ENCODE data around the gene MAST3.

Gene MAST3

DNA sequence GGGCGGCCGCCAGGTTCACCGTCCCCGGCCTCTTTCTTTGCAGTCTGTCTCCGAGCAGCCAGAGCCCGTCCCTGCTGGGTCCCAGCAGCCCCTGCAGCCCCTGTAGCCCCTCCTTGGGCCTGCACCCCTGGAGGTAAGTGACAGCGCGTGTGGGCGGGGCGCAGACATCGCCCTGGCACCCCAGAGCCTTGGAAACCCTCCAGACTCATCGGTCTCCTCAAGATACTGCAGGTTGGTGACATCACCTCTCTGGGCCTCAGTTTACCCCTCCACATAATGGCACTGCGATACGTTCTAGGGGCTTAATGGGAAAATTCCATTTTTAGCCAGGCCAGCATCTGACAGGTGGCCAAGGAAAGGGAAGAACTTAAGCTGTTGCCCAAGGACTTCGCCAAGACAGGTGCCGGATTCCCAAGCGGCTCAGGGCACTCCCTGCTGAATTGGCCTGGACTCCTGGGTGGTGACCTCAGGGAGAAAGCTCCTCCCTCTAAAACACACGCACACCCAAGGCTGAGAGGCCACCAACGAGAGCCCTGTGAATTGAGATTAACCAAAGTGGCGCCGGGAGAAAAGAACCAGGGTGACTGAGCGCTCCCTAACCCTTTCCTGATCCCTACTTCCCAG is 13.1 kb downstream of the MAST3 start:
- peak overlapping the region; percentile 70 for H3K4me3 ChIP-seq (ENCODE audit: low read depth, low read length)

DNA sequence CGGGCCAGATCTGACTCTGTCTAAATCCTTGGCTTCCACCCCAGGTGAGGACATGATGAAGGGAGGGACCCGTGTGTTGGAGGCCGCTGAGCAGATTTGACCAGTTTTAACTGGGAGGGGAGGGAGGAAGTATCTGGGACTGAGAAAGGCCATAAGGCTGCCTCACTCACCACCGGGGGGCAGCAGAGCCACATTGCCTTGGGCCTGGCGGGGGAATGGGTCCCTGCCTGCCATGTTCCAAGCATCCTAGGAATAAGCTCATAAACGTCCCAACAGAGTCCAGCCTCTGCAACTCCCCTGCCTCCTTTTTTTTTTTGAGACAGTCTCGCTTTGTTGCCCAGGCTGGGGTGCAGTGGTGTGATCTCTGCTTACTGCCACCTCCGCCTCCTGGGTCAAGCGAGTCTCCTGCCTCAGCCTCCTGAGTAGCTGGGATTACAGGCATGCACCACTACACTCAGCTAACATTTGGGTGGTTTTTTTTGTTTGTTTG is 15.5 kb downstream of the MAST3 start:
- H3K4me3 ChIP-seq (ENCODE audit: low read depth, low read length), result no peak overlapping the region

DNA sequence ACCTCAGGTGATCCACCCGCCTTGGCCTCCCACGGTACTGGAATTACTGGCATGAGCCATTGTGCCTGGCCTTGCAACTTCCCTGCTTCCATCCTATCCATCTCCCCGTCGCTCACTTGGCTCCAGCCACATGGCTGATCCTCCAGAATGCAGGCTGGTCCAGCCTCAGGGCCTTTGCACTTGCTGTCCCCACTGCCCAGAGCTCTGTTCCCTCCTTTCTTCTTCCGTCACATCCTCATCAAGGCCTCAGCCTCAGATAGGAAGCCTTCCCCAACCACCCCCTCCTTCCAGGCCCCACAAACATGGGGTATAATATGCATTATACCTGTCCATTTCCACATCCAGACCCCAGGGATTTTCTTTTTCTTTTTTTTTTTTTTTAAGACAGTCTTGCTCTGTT is 16.2 kb downstream of the MAST3 start:
- no peak overlapping the region for H3K4me3 ChIP-seq (ENCODE audit: low read depth, low read length)

DNA sequence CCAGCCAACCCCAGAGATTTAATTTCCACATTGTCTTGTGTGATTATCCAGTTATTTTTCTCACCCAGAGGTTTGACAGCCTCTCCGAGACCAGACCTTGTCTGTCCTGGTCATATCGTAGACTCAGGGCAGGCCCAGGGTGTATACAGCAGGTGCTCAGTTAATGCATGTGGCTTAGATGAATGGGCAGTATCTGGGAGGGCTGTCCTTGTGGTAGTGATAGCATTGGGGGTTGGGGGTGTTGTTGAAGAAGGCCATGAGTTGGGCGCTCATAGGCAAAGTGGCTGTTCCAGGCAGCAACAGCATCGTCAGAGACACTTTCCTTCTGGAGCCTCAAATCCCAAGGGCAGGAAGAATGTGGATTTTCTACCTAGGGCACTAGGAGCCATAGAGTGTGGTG is 16.9 kb downstream of the MAST3 start:
- H3K4me3 ChIP-seq (ENCODE audit: low read depth, low read length), result no peak overlapping the region

DNA sequence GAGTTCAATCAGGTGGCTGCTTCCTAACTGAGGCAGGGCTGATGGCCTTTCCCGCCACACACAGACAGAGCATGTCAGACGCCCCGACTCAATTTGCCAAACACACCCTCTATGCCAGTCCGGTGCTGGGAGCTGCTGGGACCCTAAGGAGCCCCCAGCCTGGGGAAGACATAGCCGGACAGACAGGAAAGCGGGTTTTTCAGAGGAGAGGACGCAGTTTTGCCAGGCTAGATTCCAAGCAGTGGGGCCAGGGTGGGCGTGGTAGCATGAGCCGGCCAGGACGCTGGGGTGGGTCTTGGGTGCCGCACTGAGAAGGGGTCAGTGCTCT is 19.8 kb downstream of the MAST3 start:
- H3K4me3 ChIP-seq (ENCODE audit: low read depth, low read length), result no peak overlapping the region

DNA sequence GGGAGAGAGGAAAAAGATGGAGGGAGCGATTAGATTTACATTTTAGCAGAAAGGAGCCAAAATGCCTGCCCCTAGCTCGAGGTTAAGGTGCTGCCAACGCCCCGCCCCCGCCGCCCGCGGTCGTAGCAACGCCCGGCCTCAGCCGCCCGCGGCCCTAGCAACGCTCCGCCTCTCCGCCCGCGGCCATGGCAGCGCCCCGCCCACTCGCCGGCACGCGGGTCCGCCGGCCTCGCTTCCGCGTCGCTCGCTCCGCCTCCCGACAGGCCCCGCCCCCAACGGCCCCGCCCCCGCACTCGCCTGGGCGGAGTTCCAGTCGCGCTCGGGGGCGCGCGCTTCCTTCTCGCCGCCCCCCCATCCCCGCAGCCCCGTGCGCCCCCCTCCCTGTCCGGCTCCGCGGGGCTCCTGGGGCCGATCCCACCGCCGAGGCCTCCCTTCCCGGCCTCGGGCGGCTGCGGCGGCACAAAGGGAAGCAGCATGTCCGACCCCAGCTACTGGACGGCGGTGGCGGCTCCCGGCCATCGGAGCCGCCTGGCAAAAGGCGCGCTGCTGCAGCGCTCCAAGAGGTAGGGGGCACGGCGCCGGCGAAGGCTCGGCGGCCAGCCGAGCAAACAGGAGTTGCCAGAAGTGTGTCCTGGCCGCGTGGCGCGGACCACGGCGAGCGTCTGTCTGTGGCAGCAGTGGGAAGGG is 20.3 kb downstream of the MAST3 start:
- peak overlapping the region; percentile 70 for H3K4me3 ChIP-seq (ENCODE audit: low read depth, low read length)

DNA sequence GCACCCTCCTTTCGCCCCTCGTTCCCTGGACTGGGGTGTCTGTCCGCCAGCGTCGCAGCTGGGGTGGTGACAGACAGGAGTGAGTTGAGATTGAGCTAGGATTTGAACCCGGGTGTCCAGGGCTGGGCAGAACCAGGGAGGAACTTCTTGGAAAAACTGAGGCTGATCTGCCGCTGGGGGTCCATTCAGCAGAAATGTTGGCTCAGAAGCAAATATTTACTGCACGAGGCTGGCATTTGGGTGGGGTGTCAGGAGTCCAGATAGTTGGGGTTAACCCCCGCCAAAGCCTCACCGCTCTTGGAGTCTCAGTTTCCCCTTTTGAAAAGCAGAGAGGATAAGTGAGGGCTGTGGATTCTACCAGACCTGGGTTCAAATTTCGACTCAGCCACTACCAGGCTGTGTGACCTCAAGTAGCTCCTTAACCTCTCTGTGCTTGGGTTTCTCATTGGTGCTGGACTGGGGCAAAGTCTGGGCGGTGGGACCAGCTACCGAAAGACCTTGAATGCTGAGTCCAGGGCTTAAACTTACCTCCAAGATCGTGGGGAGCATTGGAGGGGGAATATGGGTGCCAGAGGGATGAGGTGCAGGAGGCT is 20.9 kb downstream of the MAST3 start:
- peak overlapping the region; percentile 70 for H3K4me3 ChIP-seq (ENCODE audit: low read depth, low read length)

DNA sequence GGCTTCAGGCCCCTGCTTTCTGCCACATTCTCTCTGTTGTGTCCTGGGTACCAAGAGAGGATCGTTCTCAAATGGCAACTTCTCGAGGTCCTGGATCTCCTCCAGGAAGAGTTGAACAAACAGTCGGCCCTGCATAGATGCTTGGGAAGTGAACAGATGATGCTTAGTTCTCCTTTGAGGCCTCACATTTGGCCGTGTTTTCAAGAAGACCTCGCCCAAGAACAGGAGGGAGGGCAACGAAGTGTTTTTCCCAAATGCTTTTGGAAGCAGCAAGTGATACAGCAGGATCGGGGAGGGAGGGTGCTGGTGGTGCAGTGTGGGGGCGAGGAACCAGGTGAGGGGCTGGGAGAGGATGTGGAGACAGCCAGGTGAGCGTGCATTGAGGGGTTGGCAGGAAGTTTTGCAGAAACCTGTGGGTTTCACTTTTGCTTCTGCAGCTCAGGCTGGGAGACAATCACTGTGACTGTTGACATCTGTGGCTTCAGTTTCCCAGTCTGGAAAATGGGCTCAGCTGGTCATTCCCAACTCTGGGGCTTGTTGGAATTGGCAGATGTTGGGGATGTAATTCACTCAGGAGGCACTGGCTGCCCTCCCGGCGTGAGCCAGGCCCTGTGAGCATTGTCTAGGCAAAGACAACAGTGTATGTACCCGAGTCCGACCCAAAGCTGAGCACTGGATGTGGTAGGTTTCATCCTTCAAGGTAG is 21.6 kb downstream of the MAST3 start:
- no peak overlapping the region for H3K4me3 ChIP-seq (ENCODE audit: low read depth, low read length)

DNA sequence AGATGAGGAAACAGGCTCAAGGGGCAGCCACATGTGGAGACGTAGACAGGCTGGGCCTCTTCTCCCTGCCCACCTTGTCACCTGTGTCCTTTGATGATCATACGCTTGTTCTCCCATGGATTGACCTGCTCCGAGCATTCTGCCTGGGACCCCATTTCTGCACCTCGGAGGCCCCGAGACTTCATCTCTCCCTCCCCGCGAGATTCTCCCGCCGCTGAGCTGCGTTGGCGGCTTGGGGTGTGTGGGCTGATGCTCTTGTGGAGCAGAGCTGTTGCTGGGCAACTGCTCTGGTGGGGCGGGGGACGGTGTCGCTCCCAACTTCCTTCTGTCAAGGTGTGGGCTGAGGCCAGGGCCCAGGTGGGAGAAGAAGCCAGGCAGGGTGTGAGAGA is 22.1 kb downstream of the MAST3 start:
- no peak overlapping the region for H3K4me3 ChIP-seq (ENCODE audit: low read depth, low read length)

DNA sequence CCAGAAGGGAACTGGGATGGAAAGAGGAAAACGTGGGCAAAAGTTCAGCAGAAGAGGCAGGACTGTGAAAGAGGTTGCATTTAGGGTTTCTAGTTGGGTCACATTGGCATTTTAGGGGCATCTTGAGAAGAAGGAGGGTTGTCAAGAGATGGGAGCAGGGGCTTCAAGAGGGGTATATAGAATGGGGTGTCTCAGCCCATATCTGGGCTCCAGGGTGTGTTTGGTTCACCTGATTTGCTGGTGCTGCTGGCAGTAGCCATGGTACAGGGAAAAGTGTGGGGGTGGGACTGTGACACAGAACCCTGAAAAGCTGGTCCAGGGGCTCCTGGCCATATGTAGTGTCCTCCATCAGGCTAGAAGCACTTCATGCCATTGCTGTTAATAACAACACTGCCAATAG is 22.5 kb downstream of the MAST3 start:
- H3K4me3 ChIP-seq (ENCODE audit: low read depth, low read length), result no peak overlapping the region

DNA sequence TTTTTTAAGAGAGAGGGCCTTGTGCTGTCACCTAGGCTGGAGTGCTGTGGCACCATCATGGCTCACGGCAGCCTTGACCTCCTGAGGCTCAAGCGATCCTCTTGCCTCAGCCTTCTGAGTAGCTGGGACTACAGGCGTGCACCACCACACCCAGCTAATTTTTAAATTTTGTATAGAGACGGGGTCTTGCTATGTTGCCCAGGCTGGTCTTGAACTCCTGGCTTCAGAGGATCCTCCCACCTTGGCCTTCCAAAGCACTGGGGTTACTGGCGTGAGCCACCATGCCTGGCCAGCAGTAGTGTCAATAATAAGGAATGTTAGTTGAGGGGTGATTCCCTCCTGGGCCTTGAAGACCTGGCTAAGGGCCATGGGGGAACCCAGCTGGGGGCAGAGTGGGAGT is 23.6 kb downstream of the MAST3 start:
- H3K4me3 ChIP-seq (ENCODE audit: low read depth, low read length), result no peak overlapping the region

DNA sequence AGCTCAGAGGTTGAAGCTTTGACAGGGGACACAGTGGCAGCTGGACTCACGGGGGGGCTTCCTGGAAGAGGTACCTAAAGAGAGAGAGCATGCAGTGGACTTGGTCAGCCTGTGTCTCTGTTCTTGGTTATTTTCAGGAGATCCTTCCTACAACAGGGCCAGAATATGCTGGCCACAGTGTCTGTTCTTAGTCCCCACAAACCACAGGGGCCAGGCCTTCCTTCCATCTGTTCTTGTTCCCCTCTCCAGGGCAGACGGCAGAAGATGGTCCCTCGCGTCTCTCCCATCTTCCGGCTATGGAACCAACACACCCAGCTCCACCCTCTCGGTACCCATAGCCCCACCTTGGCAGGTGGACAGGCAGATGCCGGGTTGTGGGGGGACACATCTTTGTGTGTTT is 24.8 kb downstream of the MAST3 start:
- no peak overlapping the region for H3K4me3 ChIP-seq (ENCODE audit: low read depth, low read length)

DNA sequence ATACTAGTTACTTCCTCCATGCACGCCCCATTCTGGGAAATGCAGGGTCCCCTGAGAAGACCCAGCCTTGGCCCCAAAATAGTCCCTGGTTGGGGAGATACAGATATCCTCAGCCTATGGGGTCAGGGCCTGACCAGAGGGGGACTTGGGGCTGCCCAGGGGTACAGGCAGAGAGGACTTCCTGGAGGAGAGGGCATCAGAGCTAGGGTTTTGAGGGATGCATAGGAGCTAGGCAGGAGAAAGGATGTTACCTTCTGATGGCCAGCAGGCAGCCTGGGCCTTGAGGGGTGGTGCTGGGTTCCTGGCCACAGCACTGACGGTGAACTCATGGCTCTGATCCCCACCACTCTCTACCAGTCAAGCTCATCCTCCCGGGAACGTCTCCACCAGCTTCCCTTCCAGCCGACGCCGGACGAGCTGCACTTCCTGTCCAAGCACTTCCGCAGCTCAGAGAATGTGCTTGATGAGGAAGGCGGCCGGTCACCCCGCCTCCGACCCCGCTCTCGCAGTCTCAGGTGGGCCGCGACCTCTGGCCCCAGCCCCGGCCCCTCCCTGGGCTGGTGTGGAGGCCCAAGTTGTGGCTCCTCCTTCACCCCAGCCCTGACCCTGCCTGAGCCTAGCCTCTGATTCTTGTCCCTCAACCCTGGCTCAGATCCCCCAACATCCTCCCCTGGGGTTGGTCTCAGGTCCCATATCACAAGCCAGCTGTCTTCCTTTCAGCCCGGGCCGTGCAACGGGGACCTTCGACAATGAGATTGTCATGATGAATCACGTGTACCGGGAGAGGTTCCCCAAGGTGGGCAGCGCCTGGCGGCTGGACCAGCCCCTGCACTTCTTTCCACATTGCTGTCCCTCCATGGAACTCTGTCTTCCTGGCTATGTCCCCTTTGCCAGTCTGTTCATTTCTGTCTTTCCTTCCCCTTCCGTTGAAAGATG is 25.6 kb downstream of the MAST3 start:
- H3K4me3 ChIP-seq (ENCODE audit: low read depth, low read length), result no peak overlapping the region

DNA sequence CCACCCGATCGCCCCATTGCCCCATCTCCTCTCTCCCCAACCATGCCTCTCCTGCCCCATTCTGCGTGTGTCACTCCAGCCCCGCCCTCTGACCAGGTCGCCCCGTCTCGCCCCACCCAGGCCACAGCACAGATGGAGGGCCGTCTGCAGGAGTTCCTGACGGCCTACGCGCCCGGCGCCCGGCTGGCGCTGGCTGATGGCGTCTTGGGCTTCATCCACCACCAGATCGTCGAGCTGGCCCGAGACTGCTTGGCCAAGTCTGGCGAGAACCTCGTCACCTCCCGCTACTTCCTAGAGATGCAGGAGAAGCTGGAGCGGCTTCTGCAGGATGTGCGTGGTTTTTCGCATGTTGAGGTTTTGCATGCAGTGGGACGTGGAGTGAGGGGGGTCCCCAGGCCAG is 26.2 kb downstream of the MAST3 start:
- no peak overlapping the region for H3K4me3 ChIP-seq (ENCODE audit: low read depth, low read length)

DNA sequence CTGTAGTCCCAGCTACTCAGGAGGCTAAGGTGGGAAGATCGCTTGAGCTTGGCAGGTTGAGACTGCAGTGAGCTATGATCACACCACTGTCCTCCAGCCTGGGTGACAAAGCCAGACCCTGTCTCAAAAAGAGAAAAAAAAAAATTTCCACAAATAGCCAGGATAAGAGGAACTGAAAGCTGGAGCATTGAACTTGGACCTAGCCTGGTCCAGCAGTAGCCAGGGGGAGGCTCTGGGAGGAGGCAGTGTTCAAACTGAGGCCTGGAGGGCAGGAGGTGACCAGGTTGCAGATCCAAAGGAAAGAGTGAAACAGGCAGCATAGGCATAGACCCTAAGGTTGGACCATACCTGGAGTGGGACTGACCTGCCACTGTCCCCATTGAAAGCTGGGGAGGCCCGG is 28.5 kb downstream of the MAST3 start:
- H3K4me3 ChIP-seq (ENCODE audit: low read depth, low read length), result no peak overlapping the region

DNA sequence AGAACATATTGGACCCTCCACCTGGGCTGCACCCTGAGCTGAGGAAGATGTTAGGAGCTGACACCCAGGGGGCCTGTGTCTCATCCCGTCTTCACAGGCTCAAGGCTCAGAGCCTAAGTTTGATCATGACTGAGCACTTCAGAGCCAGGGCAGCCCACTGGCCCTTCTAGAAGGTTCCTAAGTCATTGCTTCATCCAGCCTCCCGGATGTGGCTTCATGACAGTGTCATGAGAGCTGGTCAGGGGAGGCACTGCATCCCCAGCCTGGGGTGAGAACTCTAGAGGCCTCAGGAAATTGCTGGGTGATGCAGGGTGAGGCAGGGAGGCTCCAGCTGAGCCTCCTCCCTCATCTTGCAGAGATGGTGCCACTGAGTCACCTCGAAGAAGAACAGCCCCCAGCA is 30.5 kb downstream of the MAST3 start:
- no peak overlapping the region for H3K4me3 ChIP-seq (ENCODE audit: low read depth, low read length)

DNA sequence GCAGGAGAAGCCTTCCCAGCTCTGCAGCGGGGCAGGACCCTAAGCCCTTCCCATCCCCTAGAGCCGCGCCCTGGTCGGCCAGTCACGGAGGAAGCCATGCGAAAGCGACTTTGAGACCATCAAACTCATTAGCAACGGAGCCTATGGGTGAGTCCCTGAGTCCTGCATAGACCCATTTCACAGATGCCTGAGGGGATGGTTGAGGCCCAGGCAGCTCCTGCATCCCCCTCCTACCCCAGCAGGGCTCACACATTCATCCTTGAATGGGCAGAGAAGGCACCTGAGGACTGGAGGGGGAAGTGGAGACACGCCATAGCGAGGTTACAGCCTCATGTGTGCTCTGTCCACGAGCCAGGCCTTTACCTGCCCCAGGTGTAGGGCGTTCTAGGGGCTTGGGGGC is 31.2 kb downstream of the MAST3 start:
- no peak overlapping the region for H3K4me3 ChIP-seq (ENCODE audit: low read depth, low read length)

DNA sequence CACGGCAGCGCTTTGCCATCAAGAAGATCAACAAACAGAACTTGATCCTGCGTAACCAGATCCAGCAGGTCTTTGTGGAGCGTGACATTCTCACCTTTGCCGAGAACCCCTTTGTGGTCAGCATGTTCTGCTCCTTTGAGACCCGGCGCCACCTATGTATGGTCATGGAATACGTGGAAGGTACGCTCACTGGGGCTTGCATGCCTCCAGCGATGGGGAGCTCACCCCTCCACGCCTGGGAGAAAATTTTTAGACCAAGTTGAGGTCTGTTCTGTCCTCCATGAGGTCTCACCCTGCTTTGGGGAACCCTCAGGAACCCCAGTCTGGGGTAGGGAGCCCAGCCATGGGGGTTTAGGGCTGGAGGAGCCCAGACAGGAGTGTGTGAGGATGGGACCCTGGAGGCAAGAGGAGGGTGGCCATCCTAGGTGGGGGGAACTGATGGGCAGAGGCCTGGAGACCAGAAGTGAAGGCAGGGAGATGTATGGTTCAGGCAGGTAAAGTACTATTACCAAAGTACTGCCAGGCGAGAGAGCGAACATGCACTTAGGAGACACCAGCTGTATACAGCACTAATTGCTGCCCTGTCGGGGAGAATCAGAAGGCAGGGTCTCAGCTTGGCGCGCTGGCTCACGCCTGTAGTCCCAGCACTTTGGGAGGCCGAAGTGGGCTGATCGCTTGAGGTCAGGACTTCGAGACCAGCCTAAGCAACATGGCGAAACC is 33.1 kb downstream of the MAST3 start:
- H3K4me3 ChIP-seq (ENCODE audit: low read depth, low read length), result no peak overlapping the region

DNA sequence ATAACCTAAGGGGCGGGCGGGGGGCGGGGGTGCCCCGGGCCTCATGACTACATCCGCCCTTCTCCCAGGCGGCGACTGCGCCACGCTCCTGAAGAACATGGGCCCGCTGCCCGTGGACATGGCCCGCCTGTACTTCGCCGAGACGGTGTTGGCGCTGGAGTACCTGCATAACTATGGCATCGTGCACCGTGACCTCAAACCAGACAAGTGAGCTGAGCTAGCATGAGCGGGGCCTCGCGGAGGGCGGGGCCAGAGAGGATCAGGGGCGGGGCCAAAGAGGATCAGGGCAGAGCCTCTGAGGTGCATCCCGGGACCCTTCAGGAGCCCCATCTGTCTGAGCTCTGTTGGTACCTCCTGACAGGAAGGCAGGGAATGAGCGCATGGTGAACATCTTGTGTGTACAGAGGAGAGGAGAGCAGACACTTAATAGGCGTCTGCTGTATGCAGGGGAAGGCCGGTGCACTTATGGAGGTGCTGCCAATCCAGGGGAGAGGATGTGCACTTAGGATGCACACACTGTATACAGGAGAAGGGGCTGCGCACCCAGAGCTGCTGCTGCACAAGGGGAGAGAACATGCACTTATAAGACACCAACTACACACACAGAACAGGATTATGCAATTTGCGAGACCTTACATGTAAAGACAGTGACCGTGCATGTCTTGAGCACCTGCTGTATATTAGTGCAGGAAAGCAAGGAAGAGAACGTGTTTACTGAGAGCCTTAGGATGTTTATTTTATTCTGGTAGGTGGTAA is 34.4 kb downstream of the MAST3 start:
- H3K4me3 ChIP-seq (ENCODE audit: low read depth, low read length), result no peak overlapping the region

All from iPS-11a (cell line).